Glomerular visceral epithelial cell (primary cell): Measurements from ENCODE around the gene CATSPER3.
"Not testable (repeated sequence)": the region's sequence is repeated elsewhere in the genome, so short reads cannot be mapped to it uniquely, and the experiment has no call there.

Experiments
- DNase-seq: peaks from one replicate; pipeline ENCODE4 v3.0.0-alpha.2; 2016; ENCODE audit errors: extremely low spot score

CATSPER3 gene

DNA sequence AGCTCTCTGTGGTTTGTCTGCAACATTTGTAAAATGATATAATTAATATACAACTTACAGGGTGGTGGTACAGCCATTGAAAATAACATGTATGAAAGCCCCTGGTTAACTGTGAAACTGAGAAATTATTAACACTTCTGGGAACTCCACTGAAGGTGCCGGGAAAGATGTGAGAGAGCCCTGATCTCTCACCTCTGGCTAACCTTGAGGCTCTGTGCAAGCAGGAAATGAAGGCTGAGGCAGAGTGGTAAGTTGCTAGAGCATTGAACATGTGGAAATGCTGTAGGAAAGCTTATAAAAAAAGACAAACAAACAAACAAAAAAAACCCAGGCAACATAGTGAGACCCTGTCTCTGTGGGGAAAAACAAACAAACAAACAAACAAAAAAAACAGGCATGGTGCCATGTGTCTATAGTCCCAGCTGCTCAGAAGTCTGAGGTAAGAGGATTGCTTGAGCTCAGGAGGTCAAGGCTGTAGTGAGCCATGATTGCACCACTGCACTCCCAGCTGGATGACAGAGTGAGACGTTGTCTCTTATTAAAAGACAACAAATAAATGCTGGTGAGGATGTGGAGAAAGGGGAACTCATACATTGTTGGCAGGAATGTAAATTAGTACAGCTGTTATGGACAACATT is 7.5 kb downstream of the CATSPER3 start:
- DNase-seq: no peak

DNA sequence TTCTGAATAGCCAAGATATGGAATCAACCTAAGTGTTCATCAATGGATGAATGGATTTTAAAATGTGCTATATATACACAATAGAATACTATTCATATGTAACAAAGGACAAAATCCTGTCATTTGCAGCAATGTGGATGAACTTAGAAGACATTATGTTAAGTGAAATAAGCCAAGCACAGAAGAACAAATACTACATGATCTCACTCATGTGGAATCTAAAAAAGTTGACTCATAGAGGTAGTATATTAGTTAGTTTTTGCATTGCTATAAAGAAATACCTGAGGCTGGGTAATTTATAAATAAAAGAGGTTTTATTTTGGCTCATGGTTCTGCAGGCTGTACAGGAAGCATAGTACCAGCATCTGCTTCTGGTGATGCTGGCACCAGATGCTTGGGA is 8.1 kb downstream of the CATSPER3 start:
- no peak for DNase-seq

DNA sequence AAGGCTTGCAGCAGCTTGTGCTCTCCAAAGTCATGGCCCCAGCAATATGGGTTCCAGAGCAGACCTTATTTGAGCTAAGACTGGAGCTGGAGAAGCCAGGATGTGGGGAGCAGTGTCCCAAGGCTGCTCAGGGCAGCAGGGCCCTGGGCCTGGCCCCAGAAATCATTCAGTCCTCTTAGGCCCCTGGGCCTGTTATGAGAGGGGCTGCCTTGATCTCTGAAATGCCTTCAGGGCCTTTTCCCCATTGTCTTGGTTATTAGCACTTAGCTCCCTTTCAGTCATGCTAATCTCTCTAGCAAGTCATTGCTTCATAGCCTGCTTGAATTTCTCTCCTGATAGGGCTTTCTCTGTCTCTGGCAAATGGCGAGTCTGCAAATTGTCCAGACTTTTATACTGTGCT is 9.1 kb downstream of the CATSPER3 start:
- DNase-seq: no peak

DNA sequence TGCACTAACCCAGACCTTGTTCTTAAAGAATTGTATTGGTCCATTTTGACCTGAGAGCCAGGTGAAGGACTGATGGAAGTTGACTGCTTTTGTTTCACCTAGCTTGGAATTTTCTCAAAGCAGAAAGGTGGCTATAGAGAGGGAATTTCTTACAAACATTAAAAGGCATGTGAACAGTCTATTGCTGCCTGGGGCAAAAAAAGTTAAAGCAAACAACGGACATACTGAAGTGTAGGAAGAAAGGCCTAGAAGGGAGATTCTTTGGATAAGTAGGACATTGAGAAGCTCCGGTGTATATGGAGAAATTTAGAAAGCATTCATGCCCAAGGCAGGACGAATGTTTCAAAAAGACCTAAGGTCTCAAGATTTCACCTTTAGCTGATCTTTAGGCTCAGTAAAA is 11.7 kb downstream of the CATSPER3 start:
- DNase-seq: no peak

DNA sequence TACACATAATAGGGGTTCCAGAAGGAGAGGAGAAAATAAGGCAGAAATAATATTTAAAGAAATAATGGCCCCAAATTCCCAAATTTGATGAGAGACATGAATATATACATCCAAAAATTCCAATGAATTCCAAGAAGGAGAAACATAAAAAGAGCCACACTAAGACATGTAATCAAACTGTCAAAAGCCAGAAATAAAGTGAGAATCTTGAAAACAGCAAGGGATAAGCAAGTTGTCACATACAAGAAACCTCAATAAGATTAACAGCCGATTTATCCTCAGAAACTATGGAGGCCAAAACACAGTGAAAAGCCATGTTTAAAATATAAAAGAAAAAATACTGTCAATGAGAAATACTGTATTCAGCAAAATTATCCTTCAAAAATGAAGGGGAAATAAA is 14.5 kb downstream of the CATSPER3 start:
- DNase-seq: no peak

DNA sequence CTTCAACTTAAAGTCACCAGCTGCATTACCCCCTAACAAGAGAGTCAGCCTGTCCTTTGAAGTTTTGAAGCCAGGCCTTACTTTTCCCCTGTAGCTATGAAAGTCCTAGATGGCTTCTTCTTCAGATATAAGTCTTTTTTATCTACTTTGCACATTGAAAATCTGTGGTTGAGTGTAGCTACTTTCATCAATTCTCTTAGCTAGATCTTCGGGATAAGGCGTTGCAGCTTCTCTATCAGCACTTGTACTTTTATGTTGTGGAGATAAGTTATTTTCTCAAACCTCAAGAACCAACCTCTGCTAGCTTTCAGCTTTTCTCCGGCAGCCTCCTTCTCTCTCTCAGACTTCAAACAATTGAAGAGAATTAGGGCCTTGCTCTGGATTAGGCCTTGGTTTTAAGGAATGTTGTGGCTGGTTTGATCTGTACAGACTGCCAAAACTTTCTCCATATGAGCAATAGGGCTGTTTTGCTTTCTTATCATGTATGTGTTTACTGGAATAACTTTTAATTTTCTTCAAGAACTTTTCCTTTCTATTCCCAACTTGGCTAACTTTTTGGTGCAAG is 21.6 kb downstream of the CATSPER3 start:
- DNase-seq: no peak

DNA sequence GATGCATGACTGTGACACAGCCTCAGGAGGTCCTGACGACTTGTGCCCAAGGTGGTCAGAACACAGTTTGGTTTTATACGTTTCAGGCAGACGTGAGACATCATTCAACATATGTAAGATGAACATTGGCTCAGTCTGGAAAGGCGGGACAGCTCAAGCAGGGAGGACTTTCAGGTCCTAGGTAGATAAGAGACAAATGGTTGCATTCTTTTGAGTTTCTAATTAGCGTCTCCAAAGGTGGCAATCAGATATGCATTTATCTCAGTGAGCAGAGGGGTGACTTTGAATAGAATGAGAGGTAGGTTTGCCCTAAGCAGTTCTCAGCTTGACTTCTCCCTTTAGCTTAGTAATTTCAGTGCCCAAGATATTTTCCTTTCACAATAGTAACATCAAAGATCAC is 22.5 kb downstream of the CATSPER3 start:
- not testable (repeated sequence) for DNase-seq

DNA sequence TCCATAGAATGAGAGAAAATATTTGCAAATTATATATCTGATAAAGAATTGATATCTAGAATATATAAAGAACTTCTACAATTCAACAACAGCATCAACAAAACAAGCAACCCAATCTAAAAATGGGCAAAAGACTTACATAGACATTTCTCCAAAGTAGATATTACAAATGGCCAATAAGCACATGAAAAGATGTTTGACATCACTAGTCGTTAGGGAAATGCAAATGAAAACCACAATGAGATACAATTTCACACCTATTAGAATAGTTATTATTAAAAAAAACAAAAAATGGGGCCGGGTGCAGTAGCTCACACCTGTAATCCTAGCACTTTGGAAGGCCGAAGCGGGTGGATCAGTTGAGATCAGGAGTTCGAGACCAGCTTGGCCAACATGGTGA is 24.4 kb downstream of the CATSPER3 start:
- no peak for DNase-seq

DNA sequence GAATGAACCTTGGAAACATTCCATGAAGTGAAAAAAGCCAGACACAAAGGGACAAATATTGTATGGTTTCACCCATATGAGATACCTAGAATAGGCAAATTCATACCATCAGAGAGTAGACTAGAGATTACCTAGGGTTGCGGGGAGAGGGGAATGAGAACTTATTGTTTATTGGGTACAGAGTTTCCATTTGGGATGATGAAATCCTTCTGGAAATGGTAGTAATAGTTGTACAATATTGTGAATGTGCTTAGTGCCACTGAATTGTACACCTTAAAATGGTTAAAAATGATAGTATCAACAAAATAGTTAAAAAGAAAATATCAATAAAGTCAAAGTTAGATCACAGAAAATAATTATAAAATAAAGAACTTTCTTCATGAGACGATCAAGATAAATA is 25.5 kb downstream of the CATSPER3 start:
- DNase-seq: no peak

DNA sequence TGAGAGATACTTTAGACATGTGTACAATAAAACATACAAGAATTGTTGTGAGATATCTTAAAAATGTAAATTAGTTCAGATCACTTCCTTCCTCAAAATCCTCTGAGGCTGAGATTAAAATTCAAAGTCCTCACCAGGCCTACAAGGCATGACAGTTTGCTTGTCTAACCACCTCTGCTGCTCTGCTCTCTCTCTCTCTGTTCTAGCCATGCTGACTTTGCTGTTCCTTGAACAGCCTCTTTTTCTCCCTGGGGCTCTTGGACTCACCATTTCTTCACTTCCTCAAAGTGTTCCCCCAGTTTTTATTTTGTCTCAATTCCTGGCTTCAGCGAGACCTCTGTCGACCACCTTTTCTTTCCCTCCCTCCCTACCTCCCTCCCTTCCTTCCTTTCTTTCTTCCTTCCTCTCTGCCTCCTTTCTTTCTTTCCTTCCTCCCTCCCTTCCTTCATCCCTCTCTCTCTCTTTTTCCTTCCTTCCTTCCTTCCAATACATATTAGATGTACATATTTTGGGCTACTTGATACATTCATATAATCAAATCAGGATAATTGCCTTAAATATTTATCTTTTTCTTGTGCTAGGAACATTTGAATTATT is 27.0 kb downstream of the CATSPER3 start:
- no peak for DNase-seq

DNA sequence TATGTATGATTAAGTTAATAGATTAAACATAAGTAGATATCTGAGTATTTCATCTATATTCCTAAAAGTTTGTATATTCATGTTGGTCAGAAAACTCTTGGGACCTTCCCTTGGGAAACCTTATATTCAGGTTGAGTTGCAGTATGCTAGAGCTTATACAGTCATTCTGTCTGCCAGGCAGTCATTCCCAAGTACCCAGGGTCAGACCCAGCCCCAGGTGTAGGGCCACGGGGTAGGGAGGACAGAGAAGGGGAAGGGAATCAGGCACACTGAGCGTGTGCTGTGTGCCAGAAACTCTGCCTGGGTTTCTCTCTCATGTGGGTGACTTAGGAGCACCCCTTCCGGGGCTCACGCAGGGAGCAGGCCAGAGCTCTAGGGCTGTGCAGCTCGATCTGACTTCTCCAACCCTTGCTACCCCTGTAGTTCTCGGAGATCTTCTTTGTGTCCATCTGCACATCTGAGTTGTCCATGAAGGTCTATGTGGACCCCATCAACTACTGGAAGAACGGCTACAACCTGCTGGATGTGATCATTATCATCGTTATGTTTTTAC is 28.2 kb downstream of the CATSPER3 start:
- no peak for DNase-seq

DNA sequence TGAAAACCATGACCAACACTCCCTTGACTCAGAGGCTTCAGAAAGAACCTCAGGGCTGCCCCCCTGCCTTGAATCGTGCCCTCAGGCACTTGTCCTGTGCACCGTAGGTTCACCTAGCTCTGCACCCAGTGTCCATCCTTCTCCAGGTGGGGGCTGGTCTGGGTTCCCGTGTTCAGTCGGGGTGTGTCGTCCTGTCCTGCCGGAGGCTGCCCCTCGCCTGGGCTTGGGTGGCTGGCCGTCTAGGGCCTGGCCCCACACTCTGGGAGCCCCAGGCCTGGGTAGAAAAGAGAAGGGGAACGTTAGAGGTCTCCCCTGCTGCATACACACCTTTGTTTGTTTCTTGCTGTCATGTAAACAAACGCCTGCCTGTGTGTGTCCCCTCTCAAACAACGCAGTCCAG is 29.3 kb downstream of the CATSPER3 start:
- no peak for DNase-seq

DNA sequence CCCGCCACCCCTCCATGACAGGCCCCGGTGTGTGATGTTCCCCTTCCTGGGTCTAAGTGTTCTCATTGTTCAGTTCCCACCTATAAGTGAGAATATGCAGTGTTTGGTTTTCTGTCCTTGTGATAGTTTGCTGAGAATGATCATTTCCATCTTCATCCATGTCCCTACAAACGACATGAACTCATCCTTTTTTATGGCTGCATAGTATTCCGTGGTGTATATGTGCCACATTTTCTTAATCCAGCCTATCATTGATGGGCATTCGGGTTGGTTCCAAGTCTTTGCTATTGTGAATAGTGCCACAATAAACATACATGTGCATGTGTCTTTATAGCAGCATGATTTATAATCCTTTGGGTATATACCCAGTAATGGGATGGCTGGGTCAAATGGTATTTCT is 30.4 kb downstream of the CATSPER3 start:
- not testable (repeated sequence) for DNase-seq

DNA sequence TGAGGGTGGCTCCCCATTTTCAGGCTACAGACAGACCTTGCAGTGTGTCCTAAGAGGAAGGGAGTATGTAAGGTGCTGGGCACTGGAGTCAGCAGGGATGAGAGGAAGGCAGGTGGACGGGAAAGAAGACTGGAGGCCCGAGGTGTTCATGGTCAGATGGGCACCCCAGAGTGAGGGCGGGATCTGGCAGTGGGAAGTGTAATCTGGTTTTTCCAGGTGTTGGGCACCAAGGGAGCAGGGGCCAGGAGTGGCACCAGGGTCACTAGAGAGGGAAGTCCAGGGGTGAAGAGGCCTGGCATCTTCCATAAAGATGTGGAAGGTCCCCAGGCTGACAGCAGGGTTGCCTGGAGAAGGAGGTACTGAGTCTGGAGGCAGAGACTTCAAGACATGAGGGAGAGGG is 36.7 kb downstream of the CATSPER3 start:
- DNase-seq: no peak

DNA sequence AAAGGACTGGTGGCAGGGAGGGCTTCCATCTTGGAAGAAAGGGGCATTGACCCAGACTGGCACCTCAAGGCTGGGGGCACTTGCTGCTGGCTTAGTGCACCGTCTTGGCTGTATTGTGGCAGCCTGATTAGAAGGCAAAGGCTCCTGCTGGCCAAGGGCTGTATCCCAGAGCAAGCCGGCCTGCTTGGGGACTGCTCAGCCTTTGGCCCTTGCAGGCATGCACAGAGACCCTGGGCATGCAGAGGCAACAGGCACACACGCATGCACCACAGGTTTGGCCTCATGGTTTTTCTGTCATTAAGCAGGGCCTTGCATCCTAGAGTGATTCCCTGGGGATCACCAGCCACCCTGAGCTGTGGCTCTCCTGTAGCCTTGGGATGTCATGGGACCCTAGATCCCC is 37.4 kb downstream of the CATSPER3 start:
- no peak for DNase-seq

DNA sequence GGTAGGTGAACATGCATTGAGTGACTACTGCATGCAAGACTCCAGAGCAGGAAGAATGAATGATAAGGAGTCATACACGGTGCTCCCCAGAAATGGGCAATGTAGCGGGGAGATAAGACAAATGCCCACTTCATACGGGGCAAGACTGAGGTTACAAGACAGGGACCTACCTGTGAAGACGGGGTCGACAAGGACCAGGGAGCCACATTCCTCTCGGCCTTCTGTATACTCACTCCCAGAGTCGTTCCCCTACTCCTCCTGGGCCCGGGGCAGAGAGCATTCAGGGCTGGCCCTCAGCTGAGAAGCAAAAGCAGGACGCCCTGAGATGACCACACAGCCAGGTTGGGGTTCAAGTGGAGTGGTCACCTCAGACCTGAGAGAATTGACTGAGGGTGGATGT is 39.6 kb downstream of the CATSPER3 start:
- DNase-seq: no peak

DNA sequence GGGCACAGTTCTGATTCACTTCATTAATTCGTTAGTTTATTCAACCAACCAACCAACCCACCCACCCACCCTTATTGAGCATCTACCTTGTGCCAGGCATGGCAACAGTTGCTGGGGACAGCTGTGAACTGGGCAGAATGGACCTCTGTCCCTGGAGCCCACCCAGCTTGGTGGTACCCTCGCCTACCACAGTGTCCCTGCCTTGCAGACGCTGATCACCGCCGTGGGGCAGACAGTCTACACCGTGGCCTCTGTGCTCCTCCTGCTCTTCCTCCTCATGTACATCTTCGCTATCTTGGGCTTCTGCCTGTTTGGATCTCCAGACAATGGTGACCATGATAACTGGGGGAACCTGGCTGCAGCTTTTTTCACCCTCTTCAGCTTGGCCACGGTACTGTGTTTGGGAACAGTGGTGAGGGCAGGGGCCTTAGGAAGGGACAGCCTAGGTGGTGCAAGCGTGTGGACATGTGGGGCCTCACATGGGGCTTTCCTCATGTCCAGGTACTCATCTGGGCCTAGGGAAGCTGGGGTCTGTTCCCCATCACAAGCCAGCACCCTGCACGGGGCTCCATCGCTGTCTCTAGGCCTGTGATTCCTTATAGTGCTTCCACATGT is 40.1 kb downstream of the CATSPER3 start:
- DNase-seq: no peak

DNA sequence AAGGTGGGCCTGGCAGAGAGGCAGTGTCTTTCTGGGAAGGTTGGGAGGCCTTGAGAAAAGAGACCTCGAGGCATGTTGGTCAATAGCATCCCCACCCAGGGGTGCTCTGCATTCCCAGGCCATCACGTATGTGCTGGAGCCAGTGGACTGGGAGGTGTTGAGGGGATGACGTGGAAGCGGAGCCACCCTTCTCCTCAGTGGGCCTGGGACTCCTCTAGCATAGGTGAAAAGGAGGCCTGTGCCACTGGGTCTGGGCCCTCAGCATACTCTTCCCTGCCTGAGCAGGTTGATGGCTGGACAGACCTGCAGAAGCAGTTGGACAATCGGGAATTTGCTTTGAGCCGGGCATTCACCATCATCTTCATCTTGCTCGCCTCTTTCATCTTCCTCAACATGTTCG is 40.8 kb downstream of the CATSPER3 start:
- no peak for DNase-seq

DNA sequence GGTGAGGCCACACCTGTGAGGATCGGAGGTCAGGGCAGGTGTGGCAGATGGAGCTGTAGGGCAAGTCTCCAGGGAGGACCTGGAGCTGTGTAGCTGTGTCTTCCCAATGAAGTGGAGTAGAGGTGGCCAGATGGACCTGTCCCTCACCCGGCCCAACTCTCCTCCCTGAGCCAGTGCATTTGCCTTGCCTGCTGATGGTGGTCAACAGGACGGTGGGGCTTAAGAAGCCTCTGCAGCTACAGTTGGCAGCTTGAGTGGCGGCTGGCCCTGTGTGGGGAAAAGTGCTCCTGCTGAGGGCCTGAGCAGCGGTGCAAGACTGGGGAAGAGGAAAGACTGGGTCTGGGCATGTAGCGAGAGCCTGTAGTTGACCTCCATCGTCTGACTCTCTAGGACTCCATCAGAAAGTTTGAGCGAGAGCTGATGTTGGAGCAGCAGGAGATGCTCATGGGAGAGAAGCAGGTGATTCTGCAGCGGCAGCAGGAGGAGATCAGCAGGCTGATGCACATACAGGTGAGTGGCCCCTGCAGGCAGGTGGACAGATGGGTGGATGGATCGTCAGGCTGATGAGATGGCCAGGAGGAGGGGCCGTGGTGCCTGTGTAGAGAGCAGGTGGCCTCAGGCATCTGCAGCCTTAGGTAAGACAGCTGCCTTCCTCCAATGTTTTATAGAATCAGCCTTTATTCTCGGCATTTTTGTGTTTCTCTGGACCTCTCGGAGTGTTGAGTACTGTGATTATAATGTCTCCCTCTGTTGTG is 41.5 kb downstream of the CATSPER3 start:
- DNase-seq: no peak

DNA sequence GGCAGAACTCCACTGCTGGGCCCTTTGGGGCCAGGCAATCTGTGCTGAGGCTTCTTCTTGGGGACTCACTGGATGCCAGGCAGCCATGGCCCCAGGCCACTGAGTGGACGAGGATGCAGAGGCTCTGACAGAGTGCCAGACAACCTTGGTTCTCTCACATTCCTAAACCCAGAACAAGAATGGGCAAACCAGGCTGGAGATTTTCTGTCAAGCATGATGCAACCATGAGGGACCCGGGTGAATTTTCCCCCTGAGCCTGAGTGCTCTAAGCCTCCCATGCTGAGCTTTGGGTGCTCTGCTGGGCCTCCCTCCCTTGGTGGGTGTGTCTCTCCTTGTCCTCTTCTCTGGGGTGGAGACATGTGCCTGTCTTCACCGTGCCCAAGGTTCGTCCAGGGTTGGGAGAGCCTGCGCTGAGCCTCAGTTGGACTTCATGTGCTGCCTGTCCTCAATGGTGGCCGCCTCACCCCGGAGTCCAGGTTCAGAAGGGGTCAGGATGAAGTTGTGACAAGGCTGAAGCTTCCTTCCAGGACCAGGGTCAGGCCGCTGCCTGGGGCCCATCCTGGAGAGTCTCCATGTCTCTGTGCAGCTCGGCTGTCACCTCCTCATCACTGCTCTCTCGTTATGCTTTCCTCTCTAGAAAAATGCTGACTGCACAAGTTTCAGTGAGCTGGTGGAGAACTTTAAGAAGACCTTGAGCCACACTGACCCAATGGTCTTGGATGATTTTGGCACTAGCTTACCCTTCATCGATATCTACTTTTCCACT is 42.2 kb downstream of the CATSPER3 start:
- DNase-seq: no peak
